K562 (cell line): ENCODE data around the gene TLL1. TPM values are rescaled to one million over a fixed set of nuclear protein-coding genes. Genes with fewer than 3 reads are reported as not detected.

Source experiments
- ATAC-seq: fragments of 200-7000 bp; cut with Tn5 transposase; 3 replicates; pipeline ENCODE4 v1.9.1; 2020; ENCODE audit warnings: moderate library complexity
- BruUV-seq: library from RNA; stranded (reverse); fragments of 400-500 nt; replicated peaks from 2 replicates; lab custom pipeline; 2021; lab: Mats Ljungman, UMichigan
- CTCF ChIA-PET: fragments of 300-600 bp; formaldehyde crosslinking; extraction: SDS; loops from one replicate; lab custom pipeline; 2021; ENCODE audit warnings: low intra/inter-chr PET ratio; lab: Yijun Ruan, JAX
- POLR2A ChIA-PET: fragments of 300-600, 350-650 bp; sonication (Branson Sonifier 250); formaldehyde crosslinking; extraction: SDS; loops from one replicate; lab custom pipeline; 2021; ENCODE audit warnings: antibody characterized with exemption, inconsistent platforms; lab: Yijun Ruan, JAX
- DNase-seq, 4 experiments: peaks; one replicate each; pipeline versions ENCODE4 v3.0.0 to v3.0.0-alpha.2; 2011 to 2018; ENCODE audit warnings: low spot score in 3 of 4, mixed read lengths in 3 of 4; ENCODE audit errors: extremely low read depth in 1 of 4
- FAIRE-seq: peaks from 2 replicates; lab custom pipeline; 2011; peaks lifted over from hg19 to GRCh38; lab: Jason Lieb, UNC
- H2AFZ ChIP-seq: 2 replicates; pipeline ENCODE4 v1.6.0; 2011; ENCODE audit warnings: low read depth, low read length, control low read depth, inconsistent platforms
- H3K27ac ChIP-seq: fragments of 200-600 bp; 3 replicates; pipeline ENCODE4 v1.8.0; 2011; ENCODE audit warnings: low read depth, mild to moderate bottlenecking, control low read depth, inconsistent platforms, low read length, moderate library complexity, mixed read lengths; ENCODE audit errors: extremely low read depth
- H3K27me3 ChIP-seq, 2 experiments: fragments of 300-600 bp in 1 of 2; 2 replicates in 1 of 2; 3 replicates in 1 of 2; pipeline versions ENCODE4 v1.6.0 to v1.8.0; 2011; ENCODE audit warnings: inconsistent platforms in 2 of 2, low read length in 2 of 2, mild to moderate bottlenecking in 1 of 2, mixed read lengths in 1 of 2, moderate library complexity in 1 of 2; ENCODE audit not compliant: control insufficient read depth in 2 of 2, insufficient read depth in 2 of 2
- H3K36me3 ChIP-seq: fragments of 300-600 bp; 3 replicates; pipeline ENCODE4 v1.8.0; 2011; ENCODE audit warnings: mild to moderate bottlenecking, low read length, inconsistent platforms; ENCODE audit not compliant: control insufficient read depth, insufficient read depth
- H3K4me1 ChIP-seq, 2 experiments: fragments of 200-600 bp in 1 of 2; replicated peaks in 1 of 2; 2 replicates in 1 of 2; 3 replicates in 1 of 2; pipeline versions ENCODE4 v1.5.1 to v1.8.0; 2011; ENCODE audit warnings: inconsistent platforms in 2 of 2, low read length in 2 of 2, mild to moderate bottlenecking in 1 of 2, mixed read lengths in 1 of 2, moderate library complexity in 1 of 2; ENCODE audit not compliant: control insufficient read depth in 2 of 2, insufficient read depth in 2 of 2
- H3K4me2 ChIP-seq: 2 replicates; pipeline ENCODE4 v1.6.1; 2011; ENCODE audit warnings: low read length, control low read depth, inconsistent platforms, mixed read lengths; ENCODE audit not compliant: insufficient read depth
- H3K4me3 ChIP-seq: fragments of 200-600 bp; sonication (generic), shearing (Covaris generic); 2 replicates; pipeline ENCODE4 v1.5.1; 2016; ENCODE audit warnings: control low read depth, inconsistent platforms
- H3K79me2 ChIP-seq: fragments of 200-600 bp; 3 replicates; pipeline ENCODE4 v1.8.0; 2011; ENCODE audit warnings: low read length, inconsistent platforms; ENCODE audit not compliant: control insufficient read depth, insufficient read depth
- H3K9ac ChIP-seq, 2 experiments: 2 replicates each; pipeline versions ENCODE4 v1.6.0 to v1.6.1; 2011; ENCODE audit warnings: low read depth in 2 of 2, low read length in 2 of 2, control low read depth in 1 of 2, inconsistent platforms in 1 of 2, mild to moderate bottlenecking in 1 of 2, mixed read lengths in 1 of 2; ENCODE audit not compliant: insufficient read depth in 1 of 2
- H3K9me1 ChIP-seq: one replicate; pipeline ENCODE4 v1.6.0; 2011; ENCODE audit warnings: inconsistent platforms, mild to moderate bottlenecking, low read length, moderate library complexity; ENCODE audit not compliant: control insufficient read depth, insufficient read depth
- H3K9me3 ChIP-seq: replicated peaks from 2 replicates; pipeline ENCODE4 v1.5.1; 2011; ENCODE audit warnings: low read depth, low read length, inconsistent platforms; ENCODE audit not compliant: control insufficient read depth, insufficient read depth
- H4K20me1 ChIP-seq: replicated peaks from 2 replicates; pipeline ENCODE4 v1.6.1; 2011; ENCODE audit warnings: low read length, inconsistent platforms, mixed read lengths; ENCODE audit not compliant: control insufficient read depth, insufficient read depth
- CBFA2T3 ChIP-seq: fragments of 450-650 bp; IDR thresholded peaks from 2 replicates; pipeline ENCODE4 v1.6.1; 2017
- EP300 ChIP-seq: IDR thresholded peaks from 2 replicates; pipeline ENCODE4 v1.6.1; 2012; ENCODE audit warnings: low read length, improper control_type of control experiment
- ZNF316 ChIP-seq: fragments of 450-650 bp; IDR thresholded peaks from 2 replicates; pipeline ENCODE4 v1.6.1; 2016
- WGBS: fragments of 100-300 bp; shearing (Covaris generic); methylation state at CpG from one replicate; pipeline ENCODE4 v1.1.6; 2016; ENCODE audit warnings: low coverage, mixed read lengths; ENCODE audit not compliant: insufficient coverage; ENCODE audit errors: missing lambda C conversion rate; 5-methylcytosine and 5-hydroxymethylcytosine counted together
- in situ Hi-C: fragments of 300-500 bp; cut with MboI; formaldehyde crosslinking; loops from 4 replicates; pipeline ENCODE4 v1.15.0; 2018; ENCODE audit warnings: inconsistent platforms, mixed read lengths
- intact Hi-C: fragments of 100-400 bp; cut with micrococcal nuclease; formaldehyde crosslinking; loops from 2 replicates; pipeline ENCODE4 v1.14.2; 2022
- polyA plus RNA-seq, 8 experiments: library from polyadenylated mRNA; depleted of rRNA in 4 of 8; stranded (reverse) in 5 of 8; unstranded in 3 of 8; fragments of >200 nt; fragmentation: Nextera tagmentation in 2 of 8; fragmentation: Illumina TruSeq in 1 of 8; extraction: Ambion mirVana in 2 of 8; extraction: Trizol in 1 of 8; gene quantifications; 2 replicates each; pipeline versions ENCODE4 v1.2.1 to v1.2.3, GENCODE V29; 2011 to 2014; ENCODE audit warnings: inconsistent platforms in 1 of 8, missing spikeins in 1 of 8
- total RNA-seq, 7 experiments: library from RNA; depleted of rRNA in 6 of 7; stranded (reverse); fragments of >200 nt in 6 of 7; fragmentation: Illumina TruSeq in 2 of 7; extraction: Trizol in 2 of 7; gene quantifications; 2 replicates each; pipeline versions ENCODE4 v1.2.1 to v1.2.3, GENCODE V29; 2011 to 2021; ENCODE audit warnings: low replicate concordance in 1 of 7
- TF ChIP-seq, protein P1 (sequence below): sonication (generic); formaldehyde crosslinking; IDR thresholded peaks from 2 replicates; pipeline ENCODE4 v1.8.0; 2022; ENCODE audit warnings: missing genetic modification reagents, mild to moderate bottlenecking, moderate library complexity, borderline replicate concordance
- TF ChIP-seq, protein P2 (sequence below): fragments of 250-450 bp; sonication (Bioruptor Pico); IDR thresholded peaks from 2 replicates; pipeline ENCODE4 v1.8.0; 2021; ENCODE audit warnings: moderate library complexity, mild to moderate bottlenecking, inconsistent platforms

TLL1 gene
- total and polyA plus RNA-seq, 9 of the 15 experiments (the other 6 are each of a cell fraction or from before 2014, with no cell fraction given) = not detected

DNA sequence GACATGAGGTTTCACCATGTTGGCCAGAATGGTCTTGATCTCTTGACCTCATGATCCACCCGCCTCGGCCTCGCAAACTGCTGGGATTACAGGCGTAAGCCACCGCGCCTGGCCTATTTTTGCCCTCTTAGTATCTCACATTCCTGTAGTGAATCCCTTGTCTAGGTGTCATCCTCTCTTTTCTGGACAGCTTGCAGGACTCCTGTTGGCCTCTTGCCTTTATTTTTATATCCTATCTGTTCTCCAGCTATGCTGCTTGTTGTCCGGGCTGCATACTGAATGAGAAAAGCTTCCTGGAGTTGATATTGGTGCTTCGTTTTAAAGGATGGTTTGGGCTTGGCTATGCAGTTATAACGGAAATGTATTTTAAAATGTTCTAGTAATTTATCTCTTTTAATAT lies 148.6 kb downstream of the TLL1 start:
- no peak for ATAC-seq
- TF ChIP-seq, protein P1, sequence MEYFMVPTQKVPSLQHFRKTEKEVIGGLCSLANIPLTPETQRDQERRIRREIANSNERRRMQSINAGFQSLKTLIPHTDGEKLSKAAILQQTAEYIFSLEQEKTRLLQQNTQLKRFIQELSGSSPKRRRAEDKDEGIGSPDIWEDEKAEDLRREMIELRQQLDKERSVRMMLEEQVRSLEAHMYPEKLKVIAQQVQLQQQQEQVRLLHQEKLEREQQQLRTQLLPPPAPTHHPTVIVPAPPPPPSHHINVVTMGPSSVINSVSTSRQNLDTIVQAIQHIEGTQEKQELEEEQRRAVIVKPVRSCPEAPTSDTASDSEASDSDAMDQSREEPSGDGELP (CRISPR knock-in tag) = no peak
- TF ChIP-seq, protein P2, sequence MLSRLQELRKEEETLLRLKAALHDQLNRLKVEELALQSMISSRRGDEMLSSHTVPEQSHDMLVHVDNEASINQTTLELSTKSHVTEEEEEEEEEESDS (CRISPR knock-in tag) = no peak
- no peak for TF ChIP-seq EP300
- Histone ChIP-seq H3K4me3 (no peak overlapping the region), H4K20me1 (no peaks in the 10 kb centered on the region), H3K9me3 (no peaks in the 10 kb centered on the region), H3K4me2 (no peak overlapping the region), H3K4me1 (no peaks in the 10 kb centered on the region), H3K9ac (no peak overlapping the region), H3K27ac (no peak overlapping the region), H2AFZ (no peak overlapping the region), H3K27me3 (no peaks in the 10 kb centered on the region), H3K9me1 (no peaks in the 10 kb centered on the region), H3K36me3 (no peaks in the 10 kb centered on the region), H3K79me2 (no peaks in the 10 kb centered on the region)
- ChIA-PET POLR2A (no interaction called here), CTCF (no interaction called here)
- intact Hi-C loops = no loop called here
- 2% methylated on average over 9 of the region's 9 CpGs for WGBS
- no TSS peak for BruUV-seq
- no peak for FAIRE-seq
- in situ Hi-C loops = no loop called here
- DNase-seq = no peak

DNA sequence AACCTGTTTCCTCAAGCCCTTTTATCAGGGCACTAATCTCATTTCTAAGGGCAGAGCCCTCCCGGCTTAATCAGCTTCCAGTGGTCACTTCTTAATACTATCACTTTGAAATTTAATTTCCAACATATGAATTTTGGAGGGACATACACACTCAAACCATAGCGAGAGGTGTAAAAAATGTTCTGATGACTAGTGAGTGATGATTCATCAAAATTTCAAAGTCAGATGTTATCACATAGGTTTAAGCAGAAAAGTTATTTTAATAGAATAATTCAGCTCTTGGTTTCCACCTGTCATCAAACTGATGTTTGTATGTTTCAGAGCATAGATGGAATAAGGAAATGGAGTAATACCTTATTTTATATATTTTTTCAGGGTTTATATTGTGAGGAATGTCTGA lies 161.9 kb downstream of the TLL1 start:
- no peaks in the 10 kb centered on the region for H4K20me1 ChIP-seq
- DNase-seq (no peak), ATAC-seq (no peak), FAIRE-seq (no peak)
- no peaks in the 10 kb centered on the region for H3K79me2 ChIP-seq
- WGBS = 0% methylated on average over 2 of the region's 2 CpGs
- CTCF ChIA-PET = no interaction called here
- no peaks in the 10 kb centered on the region for H3K36me3 ChIP-seq
- POLR2A ChIA-PET = no interaction called here
- intact Hi-C loops = no loop called here
- no peaks in the 10 kb centered on the region for H3K9me1 ChIP-seq
- H3K27ac ChIP-seq = no peak overlapping the region
- H3K9me3 ChIP-seq = no peaks in the 10 kb centered on the region
- H3K4me2 ChIP-seq = no peak overlapping the region
- H3K4me3 ChIP-seq = no peak overlapping the region
- no TSS peak for BruUV-seq
- H3K4me1 ChIP-seq = no peaks in the 10 kb centered on the region
- H2AFZ ChIP-seq = no peak overlapping the region
- TF ChIP-seq ZNF316 (0 out of 2 replicates have a peak, but pooled peaks have one; percentile 36), CBFA2T3 (no peak)
- no peaks in the 10 kb centered on the region for H3K27me3 ChIP-seq
- H3K9ac ChIP-seq = no peak overlapping the region
- in situ Hi-C loops = no loop called here
